Right cardiac atrium (tissue), 5 donors: ENCODE measurements around the gene BPGM. TPM values are rescaled to one million over a fixed set of nuclear protein-coding genes. Genes with fewer than 3 reads are reported as not detected.
"Not testable (repeated sequence)": the region's sequence is repeated elsewhere in the genome, so short reads cannot be mapped to it uniquely, and the experiment has no call there.

Experiments used
- ATAC-seq, 2 donors: fragments of 200-7000 bp; cut with Tn5 transposase; one replicate each; pipeline versions ENCODE4 v1.8.0 to v1.9.1; 2020; ENCODE audit warnings: moderate library complexity in 2 of 2, mild to moderate bottlenecking in 1 of 2
- DNase-seq, 3 donors: peaks; one replicate each; pipeline ENCODE4 v3.0.0-alpha.2; 2020
- H3K27ac ChIP-seq: one replicate; pipeline ENCODE4 v1.5.1; 2013; ENCODE audit warnings: mild to moderate bottlenecking, low read length, control low read depth, moderate library complexity
- H3K27me3 ChIP-seq: one replicate; pipeline ENCODE4 v1.6.1; 2013; ENCODE audit not compliant: control insufficient read depth, insufficient read depth
- H3K4me1 ChIP-seq: one replicate; pipeline ENCODE4 v1.6.1; 2013; ENCODE audit warnings: low read length; ENCODE audit not compliant: control insufficient read depth, insufficient read depth
- H3K4me3 ChIP-seq: one replicate; pipeline ENCODE4 v1.5.1; 2013; ENCODE audit warnings: low read length, control low read depth
- H3K9me3 ChIP-seq: one replicate; pipeline ENCODE4 v1.6.1; 2013; ENCODE audit warnings: low read length; ENCODE audit not compliant: control insufficient read depth
- WGBS: extraction: QIAGEN DNeasy Blood & Tissue Kit; methylation state at CpG from one replicate; pipeline ENCODE4 v1.1.7; 2013; 5-methylcytosine and 5-hydroxymethylcytosine counted together
- intact Hi-C, 4 donors: fragments of 100-400 bp; cut with DNase I; formaldehyde crosslinking; loops; one replicate each; pipeline versions ENCODE4 v1.11.0 to v1.14.0; 2022 to 2023
- polyA plus RNA-seq: library from polyadenylated mRNA; stranded (reverse); fragments of 200-250 nt; gene quantifications from one replicate; pipeline ENCODE4 v1.2.3, GENCODE V29; 2013
- total RNA-seq, 4 donors: library from RNA; stranded (reverse); fragmentation: NEBNext Ultra II Directional; extraction: Animal tissue kit (Norgen Biotek cat#: 25700); gene quantifications; one replicate each; pipeline ENCODE4 v1.2.1, GENCODE V29; 2021
- donor health status: healthy with polysubstance abuse.
- donor health status: DM: no; HTN: yes; CAD: no.
- donor health status: DM: no; HTN: no; CAD: no.
- donor health status: DM: no; HTN: yes; CAD: no; lungs with severe emphysema.
- donor health status: DM: yes; HTN: yes; CAD: no.

The BPGM gene
- total and polyA plus RNA-seq, 5 donors: 12.9 to 18.2 (median 15.0) TPM

- no peak for DNase-seq
- no peaks in the 10 kb centered on the region for H3K27me3 ChIP-seq
- intact Hi-C loops: no loop called here
- H3K4me3 ChIP-seq: no peak overlapping the region
- H3K27ac ChIP-seq: no peak overlapping the region
- H3K4me1 ChIP-seq: peaks cover 2% of the 10 kb centered on the region
- no peaks in the 10 kb centered on the region for H3K9me3 ChIP-seq
- WGBS: 94% methylated on average over 6 of the region's 6 CpGs
- ATAC-seq: no peak
These were observed 1.8 kb downstream of the BPGM start for GRCh38 chr7:134648456-134648855.

- Histone ChIP-seq H3K27ac (no peak overlapping the region), H3K9me3 (no peaks in the 10 kb centered on the region), H3K27me3 (no peaks in the 10 kb centered on the region), H3K4me1 (peaks cover 2% of the 10 kb centered on the region), H3K4me3 (no peak overlapping the region)
- intact Hi-C loops: no loop called here
- WGBS: 78% methylated on average over 3 of the region's 3 CpGs
- DNase-seq (no peak), ATAC-seq (no peak)
These were observed 2.6 kb downstream of the BPGM start for GRCh38 chr7:134649226-134649775.

- no peaks in the 10 kb centered on the region for H3K27me3 ChIP-seq
- DNase-seq (no peak), ATAC-seq (no peak)
- no peaks in the 10 kb centered on the region for H3K9me3 ChIP-seq
- 80% methylated on average over 4 of the region's 4 CpGs for WGBS
- intact Hi-C loops: no loop called here
- no peak overlapping the region for H3K27ac ChIP-seq
- H3K4me1 ChIP-seq: no peaks in the 10 kb centered on the region
- H3K4me3 ChIP-seq: no peak overlapping the region
These were observed 5.3 kb downstream of the BPGM start for GRCh38 chr7:134651991-134652390.

- DNase-seq (no peak), ATAC-seq (no peak)
- intact Hi-C loops: no loop called here
- Histone ChIP-seq H3K9me3 (no peaks in the 10 kb centered on the region), H3K4me3 (no peak overlapping the region), H3K4me1 (no peaks in the 10 kb centered on the region), H3K27ac (no peak overlapping the region), H3K27me3 (no peaks in the 10 kb centered on the region)
- 48% methylated on average over 4 of the region's 4 CpGs for WGBS
These were observed 7.6 kb downstream of the BPGM start for GRCh38 chr7:134654104-134654775.

- no peak overlapping the region for H3K4me3 ChIP-seq
- ATAC-seq (no peak), DNase-seq (no peak)
- peaks cover 3% of the 10 kb centered on the region for H3K4me1 ChIP-seq
- no peaks in the 10 kb centered on the region for H3K9me3 ChIP-seq
- H3K27me3 ChIP-seq: no peaks in the 10 kb centered on the region
- intact Hi-C loops: no loop called here
- WGBS: 65% methylated on average over 5 of the region's 5 CpGs
- H3K27ac ChIP-seq: no peak overlapping the region
These were observed 10.9 kb downstream of the BPGM start for GRCh38 chr7:134657526-134657925.

GRCh38 chr7:134660242-134660785, 13.7 kb downstream of the BPGM start:
- Histone ChIP-seq H3K4me1 (peaks cover 3% of the 10 kb centered on the region), H3K4me3 (no peak overlapping the region), H3K27me3 (no peaks in the 10 kb centered on the region), H3K9me3 (no peaks in the 10 kb centered on the region), H3K27ac (no peak overlapping the region)
- WGBS: 78% methylated on average over 7 of the region's 7 CpGs
- DNase-seq (no peak), ATAC-seq (no peak)
- intact Hi-C loops: no loop called here

GRCh38 chr7:134660961-134661376, 14.3 kb downstream of the BPGM start:
- Histone ChIP-seq H3K4me3 (no peak overlapping the region), H3K27me3 (no peaks in the 10 kb centered on the region), H3K4me1 (peaks cover 3% of the 10 kb centered on the region), H3K9me3 (no peaks in the 10 kb centered on the region), H3K27ac (no peak overlapping the region)
- 51% methylated on average over 1 of the region's 1 CpG for WGBS
- no peak for DNase-seq
- ATAC-seq: no peak
- intact Hi-C loops: no loop called here

GRCh38 chr7:134662166-134662870, 15.7 kb downstream of the BPGM start:
- Histone ChIP-seq H3K4me1 (peaks cover 3% of the 10 kb centered on the region), H3K27ac (no peak overlapping the region), H3K4me3 (no peak overlapping the region), H3K27me3 (no peaks in the 10 kb centered on the region), H3K9me3 (no peaks in the 10 kb centered on the region)
- DNase-seq (no peak), ATAC-seq (no peak)
- 71% methylated on average over 5 of the region's 5 CpGs for WGBS
- intact Hi-C loops: no loop called here

- intact Hi-C loops: no loop called here
- Histone ChIP-seq H3K27ac (no peak overlapping the region), H3K4me1 (peaks cover 3% of the 10 kb centered on the region), H3K4me3 (no peak overlapping the region), H3K27me3 (no peaks in the 10 kb centered on the region), H3K9me3 (no peaks in the 10 kb centered on the region)
- DNase-seq: no peak
- no peak for ATAC-seq
- WGBS: 77% methylated on average over 4 of the region's 4 CpGs
These were observed 16.2 kb downstream of the BPGM start for GRCh38 chr7:134662871-134663205.

- H3K27me3 ChIP-seq, ATAC-seq, H3K4me1 ChIP-seq, H3K4me3 ChIP-seq, DNase-seq, H3K9me3 ChIP-seq, intact Hi-C loops, H3K27ac ChIP-seq: not testable (repeated sequence)
- 0% methylated on average over 1 of the region's 3 CpGs for WGBS
These were observed 18.4 kb downstream of the BPGM start for GRCh38 chr7:134665045-134665444.

GRCh38 chr7:134667899-134668298, 21.2 kb downstream of the BPGM start:
- ATAC-seq (no peak), DNase-seq (no peak)
- Histone ChIP-seq H3K4me3 (no peak overlapping the region), H3K9me3 (no peaks in the 10 kb centered on the region), H3K27ac (no peak overlapping the region), H3K4me1 (peaks cover 5% of the 10 kb centered on the region), H3K27me3 (no peaks in the 10 kb centered on the region)
- intact Hi-C loops: no loop called here
- WGBS: 95% methylated on average over 1 of the region's 1 CpG
